K562 (cell line): Measurements from ENCODE around the gene CNIH1. TPM values are rescaled to one million over a fixed set of nuclear protein-coding genes. Genes with fewer than 3 reads are reported as not detected.

Experiments used
- BACH1 ChIP-seq: fragments of 200-800 bp; sonication (Bioruptor generic); IDR thresholded peaks from 2 replicates; pipeline ENCODE4 v1.6.1; 2016; ENCODE audit warnings: missing genetic modification characterization, missing compliant biosample characterization
- CHD1 ChIP-seq: fragments of 200-600 bp; sonication (generic); IDR thresholded peaks from one replicate; pipeline ENCODE4 v1.6.1; 2012; ENCODE audit warnings: mild to moderate bottlenecking, moderate library complexity, low read length, inconsistent platforms
- CREB1 ChIP-seq, 2 experiments: sonication (generic) in 1 of 2; formaldehyde crosslinking in 1 of 2; IDR thresholded peaks; 2 replicates each; pipeline versions ENCODE4 v1.6.1 to v1.8.0; 2012 to 2022; ENCODE audit warnings: inconsistent platforms in 1 of 2, mild to moderate bottlenecking in 1 of 2, missing genetic modification reagents in 1 of 2, moderate library complexity in 1 of 2
- EHMT2 ChIP-seq: fragments of 450-650 bp; IDR thresholded peaks from 2 replicates; pipeline ENCODE4 v1.6.1; 2018; ENCODE audit warnings: antibody characterized with exemption
- FOXJ2 ChIP-seq: fragments of 200-800 bp; sonication (Bioruptor generic); IDR thresholded peaks from 2 replicates; pipeline ENCODE4 v1.6.1; 2016; ENCODE audit warnings: missing genetic modification characterization, missing compliant biosample characterization
- HNRNPL ChIP-seq: fragments of 200-400 bp; formaldehyde crosslinking; IDR thresholded peaks from 2 replicates; pipeline ENCODE4 v1.6.1; 2017; ENCODE audit warnings: low read depth, mild to moderate bottlenecking, low read length
- ILK ChIP-seq: fragments of 450-650 bp; IDR thresholded peaks from 2 replicates; pipeline ENCODE4 v1.6.1; 2016; ENCODE audit warnings: missing genetic modification characterization, low read depth, mild to moderate bottlenecking, missing compliant biosample characterization, moderate library complexity, borderline replicate concordance
- KDM5B ChIP-seq: fragments of 200-600 bp; sonication (generic); IDR thresholded peaks from 2 replicates; pipeline ENCODE4 v1.6.1; 2012; ENCODE audit warnings: low read depth, mild to moderate bottlenecking, moderate library complexity, low read length, control low read depth, inconsistent platforms; ENCODE audit not compliant: insufficient replicate concordance
- MAZ ChIP-seq, 2 experiments: fragments of 450-650 bp in 1 of 2; sonication (generic) in 1 of 2; formaldehyde crosslinking; IDR thresholded peaks in 1 of 2; conservative IDR thresholded peaks in 1 of 2; 2 replicates each; pipeline versions ENCODE4 v1.4.0 to v1.5.0; 2020; ENCODE audit warnings: mild to moderate bottlenecking in 1 of 2, missing genetic modification reagents in 1 of 2
- MCM2 ChIP-seq: fragments of 450-650 bp; IDR thresholded peaks from 2 replicates; pipeline ENCODE4 v1.6.1; 2017; ENCODE audit warnings: low read depth, mild to moderate bottlenecking
- MTA2 ChIP-seq: fragments of 450-650 bp; IDR thresholded peaks from 2 replicates; pipeline ENCODE4 v1.6.1; 2016; ENCODE audit warnings: low read depth
- NFYB ChIP-seq: IDR thresholded peaks from 2 replicates; pipeline ENCODE4 v1.6.1; 2011; ENCODE audit warnings: mild to moderate bottlenecking, moderate library complexity; ENCODE audit not compliant: insufficient read length; ENCODE audit errors: extremely low read depth
- RAD21 ChIP-seq, 2 experiments: fragments of 250-450 bp in 1 of 2; fragments of 450-650 bp in 1 of 2; sonication (Bioruptor Pico) in 1 of 2; formaldehyde crosslinking in 1 of 2; IDR thresholded peaks in 1 of 2; conservative IDR thresholded peaks in 1 of 2; 2 replicates each; pipeline versions ENCODE4 v1.4.0 to v1.8.0; 2020 to 2022; ENCODE audit warnings: mild to moderate bottlenecking in 2 of 2, moderate library complexity in 1 of 2
- RHOXF2B ChIP-seq: fragments of 250-450 bp; sonication (Bioruptor Pico); conservative IDR thresholded peaks from 2 replicates; pipeline ENCODE4 v1.5.1; 2021
- SMARCB1 ChIP-seq: IDR thresholded peaks from 2 replicates; pipeline ENCODE4 v1.6.1; 2011; ENCODE audit warnings: improper control_type of control experiment, low read depth; ENCODE audit not compliant: insufficient read length
- XRCC4 ChIP-seq: IDR thresholded peaks from one replicate; pipeline ENCODE4 v1.6.1; 2011; ENCODE audit not compliant: insufficient read depth, insufficient read length; ENCODE audit errors: extremely low read depth
- ZBTB17 ChIP-seq: fragments of 450-650 bp; formaldehyde crosslinking; IDR thresholded peaks from 2 replicates; pipeline ENCODE4 v1.4.0; 2020; ENCODE audit warnings: mild to moderate bottlenecking
- ZBTB8A ChIP-seq: fragments of 450-650 bp; IDR thresholded peaks from 2 replicates; pipeline ENCODE4 v1.6.1; 2018; ENCODE audit warnings: mild to moderate bottlenecking, moderate library complexity; ENCODE audit not compliant: partially characterized antibody
- ZKSCAN8 ChIP-seq: fragments of 200-800 bp; sonication (Bioruptor generic); IDR thresholded peaks from 2 replicates; pipeline ENCODE4 v1.6.1; 2016; ENCODE audit warnings: missing genetic modification characterization, missing compliant biosample characterization
- polyA plus RNA-seq, 8 experiments: library from polyadenylated mRNA; depleted of rRNA in 4 of 8; stranded (reverse) in 5 of 8; unstranded in 3 of 8; fragments of >200 nt; fragmentation: Nextera tagmentation in 2 of 8; fragmentation: Illumina TruSeq in 1 of 8; extraction: Ambion mirVana in 2 of 8; extraction: Trizol in 1 of 8; gene quantifications; 2 replicates each; pipeline versions ENCODE4 v1.2.1 to v1.2.3, GENCODE V29; 2011 to 2014; ENCODE audit warnings: inconsistent platforms in 1 of 8, missing spikeins in 1 of 8
- total RNA-seq, 7 experiments: library from RNA; depleted of rRNA in 6 of 7; stranded (reverse); fragments of >200 nt in 6 of 7; fragmentation: Illumina TruSeq in 2 of 7; extraction: Trizol in 2 of 7; gene quantifications; 2 replicates each; pipeline versions ENCODE4 v1.2.1 to v1.2.3, GENCODE V29; 2011 to 2021; ENCODE audit warnings: low replicate concordance in 1 of 7
- TF ChIP-seq, protein P1 (sequence below): fragments of 450-650 bp; IDR thresholded peaks from 2 replicates; pipeline ENCODE4 v1.6.1; 2016; ENCODE audit warnings: borderline replicate concordance
- TF ChIP-seq, protein P2 (sequence below), 3 experiments: IDR thresholded peaks in 2 of 3; conservative IDR thresholded peaks in 1 of 3; 2 replicates each; pipeline ENCODE4 v1.5.1; 2011 to 2012; ENCODE audit warnings: low read length in 3 of 3, mild to moderate bottlenecking in 3 of 3, control low read depth in 2 of 3, improper control_type of control experiment in 1 of 3, inconsistent platforms in 1 of 3, low read depth in 1 of 3, mixed read lengths in 1 of 3, moderate library complexity in 1 of 3; ENCODE audit not compliant: insufficient read depth in 2 of 3
- TF ChIP-seq, protein P3 (sequence below): fragments of 250-450 bp; sonication (Bioruptor Pico); IDR thresholded peaks from 2 replicates; pipeline ENCODE4 v1.5.0; 2021

Gene CNIH1
- total and polyA plus RNA-seq, 9 of the 15 experiments (the other 6 are each of a cell fraction or from before 2014, with no cell fraction given): 13.9 to 283 (median 77.3) TPM

DNA sequence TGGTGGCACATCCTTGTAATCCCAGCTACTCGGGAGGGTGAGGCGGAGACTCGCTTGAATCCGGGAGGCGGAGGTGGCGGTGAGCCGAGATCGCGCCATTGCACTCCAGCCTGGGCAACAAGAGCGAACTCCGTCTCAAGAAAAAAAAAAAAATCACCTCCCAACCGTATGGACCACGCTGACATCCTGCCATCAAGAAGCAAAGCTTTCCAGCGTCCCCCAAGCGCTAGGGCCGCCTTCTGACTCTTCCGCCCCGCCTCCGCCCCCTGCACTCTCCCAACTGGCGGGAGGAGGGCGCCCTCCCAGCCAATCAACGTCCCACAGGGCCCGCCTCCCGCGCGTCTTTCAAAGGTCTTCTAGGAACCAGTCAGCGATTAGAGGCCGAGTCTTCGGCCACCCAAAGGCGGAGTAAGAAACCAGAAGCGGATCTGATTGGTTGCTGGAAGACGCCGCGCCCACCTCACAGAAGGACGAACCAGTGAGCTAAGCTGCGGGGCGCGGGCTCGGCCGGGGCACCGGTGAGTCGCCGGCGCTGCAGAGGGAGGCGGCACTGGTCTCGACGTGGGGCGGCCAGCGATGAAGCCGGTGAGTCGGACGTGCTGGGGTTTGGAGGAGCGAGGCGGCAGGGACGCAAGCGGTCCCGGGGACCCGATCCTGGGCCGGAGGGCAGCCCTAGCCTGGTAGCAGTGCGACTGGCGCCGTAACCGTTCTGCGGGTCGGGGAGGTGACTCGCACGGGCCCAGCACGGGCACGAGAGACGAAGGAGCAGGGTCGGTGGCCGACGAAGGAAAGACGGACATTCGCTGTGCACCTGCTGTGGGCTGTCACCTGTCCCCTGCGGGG lies 44.5 kb downstream of the CNIH1 start, which contains the start of gene CDKN3 (continued):
- TF ChIP-seq SMARCB1 (no peak), FOXJ2 (tag) (no peak), XRCC4 (no peak), CHD1 (no peak), ZKSCAN8 (CRISPR knock-in tag) (no peak), EHMT2 (no peak), BACH1 (tag) (no peak), KDM5B (peak; percentile 87), ILK (tag) (no peak), CREB1 (IDR thresholded peaks at IDR 0.05) (no peak), CREB1 (CRISPR knock-in tag; IDR thresholded peaks at IDR 0.05) (peak; percentile 76), RHOXF2B (CRISPR knock-in tag) (no peak), ZBTB17 (CRISPR knock-in tag) (no peak), NFYB (peak; percentile 89), MCM2 (no peak), MAZ (CRISPR knock-in tag; conservative IDR thresholded peaks at IDR 0.05 in 1 of 2, IDR thresholded peaks at IDR 0.05 in 1 of 2) (peak; percentile 37 to 78; a peak in 2 of 4 replicates), ZBTB8A (no peak), RAD21 (CRISPR knock-in tag; conservative IDR thresholded peaks at IDR 0.05 in 1 of 2, IDR thresholded peaks at IDR 0.05 in 1 of 2) (no peak), HNRNPL (peak; percentile 84; the same call in 1 of the 2 replicates), MTA2 (no peak)
- TF ChIP-seq, protein P1, sequence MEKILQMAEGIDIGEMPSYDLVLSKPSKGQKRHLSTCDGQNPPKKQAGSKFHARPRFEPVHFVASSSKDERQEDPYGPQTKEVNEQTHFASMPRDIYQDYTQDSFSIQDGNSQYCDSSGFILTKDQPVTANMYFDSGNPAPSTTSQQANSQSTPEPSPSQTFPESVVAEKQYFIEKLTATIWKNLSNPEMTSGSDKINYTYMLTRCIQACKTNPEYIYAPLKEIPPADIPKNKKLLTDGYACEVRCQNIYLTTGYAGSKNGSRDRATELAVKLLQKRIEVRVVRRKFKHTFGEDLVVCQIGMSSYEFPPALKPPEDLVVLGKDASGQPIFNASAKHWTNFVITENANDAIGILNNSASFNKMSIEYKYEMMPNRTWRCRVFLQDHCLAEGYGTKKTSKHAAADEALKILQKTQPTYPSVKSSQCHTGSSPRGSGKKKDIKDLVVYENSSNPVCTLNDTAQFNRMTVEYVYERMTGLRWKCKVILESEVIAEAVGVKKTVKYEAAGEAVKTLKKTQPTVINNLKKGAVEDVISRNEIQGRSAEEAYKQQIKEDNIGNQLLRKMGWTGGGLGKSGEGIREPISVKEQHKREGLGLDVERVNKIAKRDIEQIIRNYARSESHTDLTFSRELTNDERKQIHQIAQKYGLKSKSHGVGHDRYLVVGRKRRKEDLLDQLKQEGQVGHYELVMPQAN: peak; percentile 44; the same call in 1 of the 2 replicates
- TF ChIP-seq, protein P2, sequence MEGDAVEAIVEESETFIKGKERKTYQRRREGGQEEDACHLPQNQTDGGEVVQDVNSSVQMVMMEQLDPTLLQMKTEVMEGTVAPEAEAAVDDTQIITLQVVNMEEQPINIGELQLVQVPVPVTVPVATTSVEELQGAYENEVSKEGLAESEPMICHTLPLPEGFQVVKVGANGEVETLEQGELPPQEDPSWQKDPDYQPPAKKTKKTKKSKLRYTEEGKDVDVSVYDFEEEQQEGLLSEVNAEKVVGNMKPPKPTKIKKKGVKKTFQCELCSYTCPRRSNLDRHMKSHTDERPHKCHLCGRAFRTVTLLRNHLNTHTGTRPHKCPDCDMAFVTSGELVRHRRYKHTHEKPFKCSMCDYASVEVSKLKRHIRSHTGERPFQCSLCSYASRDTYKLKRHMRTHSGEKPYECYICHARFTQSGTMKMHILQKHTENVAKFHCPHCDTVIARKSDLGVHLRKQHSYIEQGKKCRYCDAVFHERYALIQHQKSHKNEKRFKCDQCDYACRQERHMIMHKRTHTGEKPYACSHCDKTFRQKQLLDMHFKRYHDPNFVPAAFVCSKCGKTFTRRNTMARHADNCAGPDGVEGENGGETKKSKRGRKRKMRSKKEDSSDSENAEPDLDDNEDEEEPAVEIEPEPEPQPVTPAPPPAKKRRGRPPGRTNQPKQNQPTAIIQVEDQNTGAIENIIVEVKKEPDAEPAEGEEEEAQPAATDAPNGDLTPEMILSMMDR (IDR thresholded peaks at IDR 0.05 in 2 of 3, conservative IDR thresholded peaks at IDR 0.05 in 1 of 3; ENCODE audit: insufficient read depth in 2 of 3, low read depth in 1 of 3, low read length in 3 of 3): peak; percentile 32 to 47 (median 33); a peak in 3 of 6 replicates
- TF ChIP-seq, protein P3, sequence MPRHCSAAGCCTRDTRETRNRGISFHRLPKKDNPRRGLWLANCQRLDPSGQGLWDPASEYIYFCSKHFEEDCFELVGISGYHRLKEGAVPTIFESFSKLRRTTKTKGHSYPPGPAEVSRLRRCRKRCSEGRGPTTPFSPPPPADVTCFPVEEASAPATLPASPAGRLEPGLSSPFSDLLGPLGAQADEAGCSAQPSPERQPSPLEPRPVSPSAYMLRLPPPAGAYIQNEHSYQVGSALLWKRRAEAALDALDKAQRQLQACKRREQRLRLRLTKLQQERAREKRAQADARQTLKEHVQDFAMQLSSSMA (CRISPR knock-in tag): no peak
